Cerebellar nuclear complex (tissue), 1 donor: ENCODE data around the gene TMEM213.

Source experiments
- DNase-seq, 2 experiments: peaks; one replicate each; lab custom pipeline; 2025; lab: John Stamatoyannopoulos, UW

Gene TMEM213, protein sequence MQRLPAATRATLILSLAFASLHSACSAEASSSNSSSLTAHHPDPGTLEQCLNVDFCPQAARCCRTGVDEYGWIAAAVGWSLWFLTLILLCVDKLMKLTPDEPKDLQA

GRCh38 chr7:138797715-138798320 lies at the start of gene TMEM213, which contains the start of gene ATP6V0A4:
Gene TMEM213 (plus strand): TSS chr7:138797994. CDS start chr7:138798105, 111 bp downstream.
Gene ATP6V0A4 (minus strand): TSS chr7:138798196. CDS start chr7:138771247, 26,949 bp downstream.
- no peak for DNase-seq

- DNase-seq: no peak
Observed at GRCh38 chr7:138748666-138749065, 49.1 kb upstream of the TMEM213 start.

DNA sequence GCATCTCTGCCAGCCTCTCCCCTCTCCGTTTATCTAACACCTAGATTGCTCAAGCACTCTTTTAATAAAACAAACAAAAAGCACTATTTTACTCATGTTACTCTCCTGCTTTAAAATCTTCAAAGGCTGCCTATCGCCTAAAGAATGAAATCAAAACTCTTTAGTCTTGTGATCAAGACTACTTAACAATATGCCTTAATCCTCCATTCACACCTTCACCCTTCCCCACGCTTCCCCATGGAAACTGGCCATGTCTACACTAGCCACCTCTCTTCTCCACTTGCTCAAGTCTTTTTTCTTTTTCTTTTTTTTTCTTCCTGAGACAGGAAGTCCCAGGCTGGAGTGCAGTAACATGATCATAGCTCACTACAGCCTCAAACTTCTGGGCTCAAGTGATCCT lies 47.8 kb upstream of the TMEM213 start:
- no peak for DNase-seq

- DNase-seq: no peak
Observed at GRCh38 chr7:138750473-138750872, 47.3 kb upstream of the TMEM213 start.

DNA sequence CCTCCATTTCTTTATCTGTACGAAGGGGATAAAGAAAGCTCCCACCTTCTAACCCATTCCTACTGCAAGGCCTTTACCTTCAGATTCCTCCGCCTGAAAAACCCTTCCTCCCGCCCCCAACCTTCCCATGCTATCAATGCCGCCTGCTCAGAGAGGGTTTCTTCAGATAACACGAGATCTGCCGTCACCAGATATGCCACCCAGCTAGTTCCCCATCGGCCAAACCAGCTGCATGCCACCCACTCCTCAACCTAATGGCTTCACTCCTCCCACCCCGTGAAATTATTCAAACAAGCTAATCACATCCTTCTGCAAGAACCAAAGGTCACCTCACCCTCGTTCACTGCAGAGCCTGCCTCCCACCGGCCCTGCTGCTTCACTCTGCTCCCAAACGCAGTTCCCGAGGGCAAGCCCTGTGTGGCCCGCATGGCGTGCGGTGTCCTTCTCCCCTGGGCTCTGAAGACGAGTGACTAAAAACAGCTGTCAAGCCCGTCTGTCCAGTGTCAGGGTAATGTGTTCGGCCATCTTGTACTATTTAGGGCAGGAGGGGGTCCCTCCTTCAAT lies 46.8 kb upstream of the TMEM213 start:
- DNase-seq: no peak

DNA sequence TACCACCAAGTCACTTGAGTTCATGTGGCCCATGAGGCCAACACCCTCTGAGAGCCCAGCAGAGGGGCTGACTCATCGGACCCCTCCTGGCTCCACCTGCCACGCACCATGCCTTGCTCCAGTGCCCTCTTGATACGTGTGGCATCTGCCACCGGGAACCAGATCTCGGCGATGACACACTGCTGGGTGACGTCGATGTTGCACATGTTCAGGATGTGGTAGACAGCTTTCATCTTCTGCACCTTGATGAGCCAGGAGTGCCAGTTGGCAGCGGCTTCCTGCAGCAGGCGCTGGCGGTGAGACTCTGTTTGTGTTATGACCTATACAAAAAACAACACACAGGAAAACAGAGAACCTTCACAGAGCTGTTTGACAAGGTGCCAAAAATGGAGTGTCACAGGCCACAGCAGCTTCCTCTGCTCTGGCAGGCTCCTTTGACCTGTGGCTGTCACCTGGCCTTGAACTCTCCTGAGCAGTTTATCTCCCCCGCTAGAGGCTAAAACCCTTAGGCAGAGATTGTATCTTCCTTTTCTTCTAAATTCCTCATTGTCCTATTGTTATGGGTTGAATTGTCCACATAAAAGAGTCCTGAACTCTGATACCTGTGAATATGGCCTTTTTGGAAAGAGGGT lies 45.2 kb upstream of the TMEM213 start:
- no peak for DNase-seq

GRCh38 chr7:138753150-138753518 lies 44.7 kb upstream of the TMEM213 start:
- DNase-seq: no peak

DNA sequence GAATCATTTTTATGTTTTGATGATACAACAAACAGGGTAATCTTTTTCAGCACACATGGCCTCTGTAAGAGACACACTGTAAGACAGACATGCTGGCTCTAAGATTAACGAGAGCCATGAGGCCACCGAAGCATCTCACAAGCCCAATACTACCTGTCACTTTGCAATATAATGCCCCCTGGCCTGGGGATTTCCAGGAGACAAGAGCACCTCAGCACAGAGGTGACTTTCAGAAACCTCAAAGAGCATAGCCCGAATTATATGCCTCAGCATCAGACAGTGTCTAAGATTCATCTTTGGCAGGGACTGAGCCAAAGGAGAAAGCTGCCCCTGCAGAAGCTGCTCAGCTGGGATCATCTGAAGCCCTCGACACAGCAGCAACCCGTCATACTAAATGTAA lies 44.2 kb upstream of the TMEM213 start:
- DNase-seq: no peak

DNA sequence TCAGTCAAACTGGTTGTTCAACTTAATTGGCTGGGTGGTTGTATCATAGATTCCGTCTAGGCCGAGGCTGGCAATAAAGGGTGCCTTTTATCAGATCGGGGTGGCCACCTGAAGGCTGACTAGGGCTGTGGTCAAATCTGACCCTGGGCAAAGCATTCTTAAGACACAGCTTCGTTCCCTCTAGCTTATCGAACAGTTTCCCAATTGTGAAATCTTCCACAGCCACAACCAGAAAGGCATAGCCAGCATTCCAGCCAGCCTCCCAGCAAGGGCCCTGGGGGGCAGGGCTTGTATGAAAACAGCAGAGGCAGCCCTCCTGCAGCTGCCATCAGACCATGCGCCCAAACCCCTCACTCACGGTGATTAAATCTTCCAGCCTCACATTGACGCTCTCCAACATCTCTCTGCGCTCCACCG lies 42.5 kb upstream of the TMEM213 start:
- DNase-seq: no peak

DNA sequence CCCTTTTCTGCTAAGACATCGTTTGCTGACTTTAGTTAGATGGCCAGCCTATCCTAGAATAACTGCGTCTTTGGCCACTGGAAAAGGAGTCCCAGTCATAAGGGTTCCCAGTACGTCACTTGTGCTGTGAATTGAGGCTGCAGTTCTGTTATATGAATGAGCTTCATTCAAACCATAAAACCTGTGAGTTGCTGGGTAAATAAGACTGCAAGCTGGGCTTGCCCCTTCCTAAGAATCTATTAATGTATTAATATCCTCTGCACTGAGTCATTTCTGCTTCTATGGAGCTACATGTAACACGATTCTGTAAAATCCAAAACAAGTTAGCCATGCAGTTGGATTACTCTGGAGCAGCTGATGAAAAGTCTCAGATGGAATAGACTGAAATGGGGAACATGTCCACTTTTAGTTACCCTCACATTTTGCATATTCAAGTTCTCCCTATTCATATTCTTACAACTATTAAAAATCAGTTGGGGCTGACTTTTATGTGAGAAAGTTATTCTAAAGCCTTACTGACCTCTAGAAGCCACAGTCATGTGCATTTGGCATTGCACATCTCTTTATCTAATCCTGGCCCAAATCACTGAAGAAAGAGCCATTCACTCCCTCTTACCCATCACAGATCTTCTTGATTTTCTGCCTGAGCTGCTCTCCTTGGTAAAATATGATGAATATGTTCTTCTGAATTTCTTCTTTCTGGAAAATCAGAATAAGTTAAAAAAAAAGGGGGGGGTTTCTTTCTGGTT lies 41.8 kb upstream of the TMEM213 start:
- no peak for DNase-seq

DNA sequence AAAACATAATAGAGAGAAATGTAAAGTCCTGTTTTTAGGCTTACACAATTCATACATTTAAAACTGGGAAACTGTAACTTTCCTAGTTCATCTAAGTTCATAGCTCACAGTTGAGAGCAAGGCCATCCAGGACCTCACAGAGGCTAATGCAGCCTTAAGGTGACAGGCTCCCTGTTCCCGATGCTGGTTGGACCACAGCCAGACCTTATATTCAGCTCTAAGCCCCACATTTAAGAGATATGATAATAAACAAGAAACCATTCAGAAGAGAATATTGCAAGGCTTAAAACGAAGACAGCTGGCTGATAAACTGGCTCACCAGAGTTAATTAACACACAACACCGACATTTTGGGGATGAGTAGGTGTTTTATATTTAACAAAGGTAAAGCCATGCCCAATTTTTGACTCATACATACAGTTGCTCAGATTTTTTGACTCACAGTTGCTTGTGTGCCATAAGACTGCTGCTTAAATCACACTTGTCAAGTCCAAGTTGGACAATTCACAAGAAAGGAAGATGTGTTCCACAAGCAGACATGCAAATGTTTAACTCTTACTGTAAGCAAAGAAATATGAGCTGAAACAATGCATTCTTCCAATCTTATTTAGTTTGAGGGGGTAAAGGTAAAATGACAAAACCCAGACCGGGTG lies 41.1 kb upstream of the TMEM213 start:
- no peak for DNase-seq

GRCh38 chr7:138768241-138768640 lies 29.6 kb upstream of the TMEM213 start:
- no peak for DNase-seq

GRCh38 chr7:138770904-138771303 lies 26.9 kb upstream of the TMEM213 start:
- no peak for DNase-seq

DNA sequence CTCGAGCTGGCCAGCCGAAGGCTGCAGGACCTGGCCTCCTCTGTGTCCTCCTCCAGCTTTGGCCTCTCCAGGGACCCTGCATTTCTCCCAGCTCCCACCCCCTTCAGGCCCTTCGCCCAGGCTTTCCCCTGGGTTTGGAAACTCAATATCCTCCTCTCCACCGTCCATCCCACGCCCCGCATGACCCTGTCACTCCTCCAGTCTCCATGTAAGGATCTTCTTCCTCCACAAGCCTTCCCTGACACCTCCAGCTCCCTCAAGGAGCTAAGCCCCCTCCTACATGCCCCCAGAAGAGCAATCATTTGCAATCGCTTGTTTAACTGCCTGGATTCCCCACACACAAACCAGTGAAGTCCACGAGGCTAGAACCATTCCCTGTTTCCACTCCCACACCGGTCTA lies 24.6 kb upstream of the TMEM213 start:
- DNase-seq: no peak

DNA sequence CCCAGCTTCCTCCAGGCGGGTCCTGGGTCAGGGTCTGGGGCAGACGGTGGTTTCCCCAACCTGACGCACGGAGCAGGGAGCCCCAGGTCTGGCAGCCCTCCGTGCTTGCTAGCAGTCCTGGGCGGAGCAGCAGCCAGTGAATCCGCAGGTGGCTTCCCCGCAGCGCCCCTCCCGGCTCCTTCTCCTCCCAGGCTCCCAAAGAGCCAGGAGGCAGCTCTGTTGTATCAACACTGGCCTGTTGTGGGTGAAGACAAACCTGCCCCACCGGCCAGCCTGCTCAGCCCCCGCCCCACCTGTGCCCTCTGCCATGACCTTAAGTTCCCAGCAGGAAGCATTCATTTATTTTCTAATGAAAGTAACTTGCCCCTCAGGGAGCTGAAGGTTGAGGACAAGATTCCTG lies 24.0 kb upstream of the TMEM213 start:
- no peak for DNase-seq

DNA sequence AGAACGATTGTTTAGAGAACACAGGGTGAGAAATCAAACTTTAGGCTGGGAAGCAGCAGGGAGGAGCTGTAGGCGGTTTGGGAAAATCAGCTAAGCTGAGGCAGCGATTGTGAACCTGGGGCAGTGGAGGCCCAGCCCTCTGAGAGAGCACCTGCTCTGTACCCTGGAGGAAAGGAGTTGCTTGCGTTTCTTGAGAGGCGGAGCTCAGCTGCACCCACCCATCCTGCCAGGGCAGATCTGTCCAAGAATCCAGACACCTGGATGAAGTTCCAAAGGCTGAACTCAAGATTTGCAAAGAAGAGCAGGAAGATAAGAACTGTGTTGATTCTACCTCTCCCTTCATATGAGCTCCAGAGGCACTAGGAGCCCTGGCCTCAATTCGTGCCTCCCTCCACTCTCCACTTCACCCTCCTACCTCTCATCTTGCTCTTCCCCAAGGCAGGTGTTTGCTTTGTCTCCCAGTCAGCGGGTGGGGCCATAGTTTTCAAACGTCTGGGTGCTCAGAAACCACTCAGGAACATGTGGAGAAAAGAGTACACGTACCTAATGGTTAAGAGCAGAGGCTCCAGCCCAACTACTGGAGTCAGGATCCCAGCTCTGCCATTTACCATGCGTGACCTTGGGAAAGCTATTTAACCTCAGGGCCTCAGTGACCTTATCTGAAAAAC lies 21.5 kb upstream of the TMEM213 start:
- DNase-seq: no peak

DNA sequence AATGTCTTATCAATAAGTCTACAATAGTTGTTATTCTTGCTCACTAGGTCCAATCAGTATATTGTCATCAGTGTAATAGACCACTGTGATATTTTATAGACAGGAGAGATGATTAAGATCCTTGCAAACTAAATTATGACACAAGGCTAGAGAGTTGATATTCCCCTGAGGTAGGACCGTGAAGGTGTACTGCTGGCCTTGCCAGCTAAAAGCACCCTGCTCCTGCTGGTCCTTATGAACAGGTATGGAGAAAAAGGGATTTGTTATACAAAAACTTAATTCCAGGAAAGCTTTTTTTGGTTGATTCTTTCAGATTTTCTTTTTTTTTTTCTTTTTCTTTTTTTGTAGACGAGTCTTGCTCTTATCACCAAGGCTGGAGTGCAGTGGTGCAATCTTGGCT lies 16.8 kb upstream of the TMEM213 start:
- DNase-seq: no peak

DNA sequence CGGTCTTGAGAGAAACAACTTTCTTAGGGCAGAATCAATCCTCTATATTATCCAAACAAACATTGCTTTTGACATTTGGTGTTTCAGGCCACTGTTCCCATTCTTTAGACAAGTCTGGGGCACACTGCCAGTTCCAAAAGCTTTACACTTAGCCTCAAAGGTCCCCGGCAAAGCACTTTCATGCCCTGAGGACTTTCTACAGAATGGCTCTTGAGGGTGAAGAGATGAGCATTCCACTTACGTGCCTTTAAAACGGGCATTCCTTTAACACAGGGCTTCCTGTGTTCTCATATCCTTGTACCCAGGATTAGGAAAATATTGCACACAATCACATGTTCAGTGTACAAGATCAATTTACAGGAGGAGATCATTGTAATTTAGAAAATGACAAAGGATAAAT lies 13.1 kb upstream of the TMEM213 start:
- DNase-seq: no peak

DNA sequence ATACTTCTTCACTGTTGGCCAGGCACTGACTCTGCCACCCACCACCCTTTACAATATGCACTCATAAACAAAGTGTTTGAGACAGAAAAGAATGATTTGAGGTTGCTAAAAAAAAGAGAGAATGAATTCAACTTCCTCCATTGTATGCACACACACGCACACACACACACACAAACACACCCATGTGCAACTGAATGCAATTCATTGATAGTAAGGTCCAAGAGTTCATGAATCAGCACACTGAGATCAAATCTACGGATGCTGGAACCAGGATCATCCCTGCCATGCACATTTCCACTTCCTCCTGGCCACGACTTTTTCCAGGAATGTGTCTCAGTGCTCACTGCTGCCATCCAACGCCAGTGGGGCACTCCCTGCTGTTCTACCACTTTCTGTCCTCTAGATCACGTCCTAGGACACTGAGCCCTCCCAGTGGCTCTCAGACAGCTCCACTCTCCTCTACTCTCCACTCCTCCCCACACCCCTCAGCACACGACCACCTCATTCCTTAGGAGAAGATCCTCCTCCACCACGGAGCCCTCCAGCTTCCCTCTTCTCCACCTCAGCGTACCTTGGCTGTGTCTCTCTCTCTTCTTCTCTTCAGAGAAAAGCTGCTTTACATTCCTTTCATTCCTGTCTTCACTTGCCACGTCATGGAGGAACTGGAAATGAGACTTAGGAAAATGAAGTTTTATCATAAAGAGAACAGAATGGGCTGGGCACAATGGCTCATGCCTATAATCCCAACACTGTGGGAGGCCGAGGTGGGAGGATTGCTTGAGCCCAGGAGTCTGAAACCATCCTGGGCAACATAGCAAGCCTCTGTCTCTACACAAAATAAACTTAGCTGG lies 12.0 kb upstream of the TMEM213 start:
- no peak for DNase-seq

DNA sequence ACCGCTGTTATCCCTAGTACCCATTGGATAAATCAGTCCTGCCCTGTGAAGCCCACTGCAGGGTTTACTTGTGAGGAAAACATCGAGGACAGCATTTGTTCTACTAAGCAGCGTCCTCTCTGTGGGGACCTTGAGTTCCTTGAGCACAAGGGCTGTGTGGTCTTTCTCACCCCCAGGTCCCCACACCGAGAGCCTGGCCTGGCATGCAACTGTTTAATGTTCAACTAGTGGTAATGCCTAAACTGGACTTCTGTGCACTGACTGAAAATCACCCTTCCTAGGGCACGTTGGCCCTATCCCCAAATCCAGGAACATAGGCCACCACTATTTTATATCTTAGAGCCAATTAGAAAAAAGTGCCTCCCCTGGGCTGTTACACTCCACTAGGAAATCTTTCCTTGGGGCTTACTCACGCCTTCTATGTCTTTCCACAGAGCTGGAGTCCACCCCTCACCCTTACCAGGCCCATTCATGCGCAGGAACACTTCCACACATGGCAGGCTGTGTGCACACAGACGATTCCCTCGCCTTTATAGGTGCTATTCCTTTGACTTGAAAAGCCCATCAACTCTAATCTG lies 1.7 kb upstream of the TMEM213 start:
- DNase-seq: no peak
